Stomach (tissue), 9 donors: ENCODE measurements around the gene MICALL2. TPM values are rescaled to one million over a fixed set of nuclear protein-coding genes. Genes with fewer than 3 reads are reported as not detected.

Source experiments
- DNase-seq, 2 donors: peaks; one replicate each; pipeline versions ENCODE4 v3.0.0 to v3.0.0-alpha.2; 2013 to 2019
- H3K27ac ChIP-seq, 5 donors: fragments of 200-600 bp in 4 of 5; sonication (generic) in 4 of 5; one replicate each; pipeline ENCODE4 v1.5.1; 2013 to 2019; ENCODE audit warnings: mild to moderate bottlenecking in 1 of 5, moderate library complexity in 1 of 5
- H3K27me3 ChIP-seq, 3 donors: fragments of 200-600 bp; sonication (generic); one replicate each; pipeline ENCODE4 v1.5.1; 2017 to 2019; ENCODE audit warnings: mixed run types in 1 of 3
- H3K36me3 ChIP-seq, 4 donors: fragments of 200-600 bp; sonication (generic); 1 replicate in 3 of 4; 2 replicates in 1 of 4; pipeline ENCODE4 v1.5.1; 2016 to 2019
- H3K4me1 ChIP-seq, 4 donors: fragments of 200-600 bp; sonication (generic); one replicate each; pipeline ENCODE4 v1.5.1; 2016 to 2019
- H3K4me3 ChIP-seq, 4 donors: fragments of 200-600 bp; sonication (generic) in 3 of 4; one replicate each; pipeline ENCODE4 v1.5.1; 2016 to 2019; ENCODE audit warnings: mild to moderate bottlenecking in 1 of 4
- H3K9me3 ChIP-seq, 4 donors: fragments of 200-600 bp; sonication (generic); one replicate each; pipeline ENCODE4 v1.5.1; 2016 to 2019
- EP300 ChIP-seq: sonication (generic); formaldehyde crosslinking; IDR thresholded peaks from one replicate; pipeline ENCODE4 v1.6.1; 2017; ENCODE audit warnings: antibody characterized with exemption
- POLR2A ChIP-seq, 4 donors: fragments of 450-650 bp; IDR thresholded peaks; one replicate each; pipeline ENCODE4 v1.6.1; 2016; ENCODE audit warnings: antibody characterized with exemption in 4 of 4, control low read depth in 2 of 4, mild to moderate bottlenecking in 1 of 4, moderate library complexity in 1 of 4
- POLR2AphosphoS5 ChIP-seq, 3 donors: sonication (generic); formaldehyde crosslinking; IDR thresholded peaks; one replicate each; pipeline ENCODE4 v1.6.1; 2016; ENCODE audit warnings: antibody characterized with exemption in 3 of 3
- WGBS, 5 donors: extraction: QIAGEN DNeasy Blood & Tissue Kit in 3 of 5; methylation state at CpG; one replicate each; pipeline versions ENCODE4 v1.1.5 to v1.1.7; 2013 to 2018; 5-methylcytosine and 5-hydroxymethylcytosine counted together
- intact Hi-C: fragments of 100-400 bp; cut with DNase I; formaldehyde crosslinking; loops from one replicate; pipeline ENCODE4 v1.15.1; 2023; ENCODE audit warnings: low total_unique reads
- polyA plus RNA-seq, 3 donors: library from polyadenylated mRNA; stranded (reverse); fragments of 200-250 nt; gene quantifications; one replicate each; pipeline ENCODE4 v1.2.3, GENCODE V29; 2013
- total RNA-seq, 5 donors: library from RNA; depleted of rRNA; stranded (reverse); fragments of >200 nt; gene quantifications; one replicate each; pipeline versions ENCODE4 v1.1.0 to v1.2.3, GENCODE V29; 2014 to 2016
- TF ChIP-seq, protein P1 (sequence below), 7 experiments: fragments of 450-650 bp in 4 of 7; fragments of 200-600 bp in 3 of 7; sonication (generic) in 3 of 7; IDR thresholded peaks; one replicate each; pipeline ENCODE4 v1.5.1; 2016 to 2019; ENCODE audit warnings: antibody characterized with exemption in 7 of 7, control low read depth in 2 of 7, mild to moderate bottlenecking in 1 of 7
- donor health status: healthy with polysubstance abuse.
- donor health status: Bipolar disorder and iron deficiency.
- donor health status: healthy.

MICALL2 gene
- total and polyA plus RNA-seq, 8 donors, result 30.7 to 263 (median 102) TPM

DNA sequence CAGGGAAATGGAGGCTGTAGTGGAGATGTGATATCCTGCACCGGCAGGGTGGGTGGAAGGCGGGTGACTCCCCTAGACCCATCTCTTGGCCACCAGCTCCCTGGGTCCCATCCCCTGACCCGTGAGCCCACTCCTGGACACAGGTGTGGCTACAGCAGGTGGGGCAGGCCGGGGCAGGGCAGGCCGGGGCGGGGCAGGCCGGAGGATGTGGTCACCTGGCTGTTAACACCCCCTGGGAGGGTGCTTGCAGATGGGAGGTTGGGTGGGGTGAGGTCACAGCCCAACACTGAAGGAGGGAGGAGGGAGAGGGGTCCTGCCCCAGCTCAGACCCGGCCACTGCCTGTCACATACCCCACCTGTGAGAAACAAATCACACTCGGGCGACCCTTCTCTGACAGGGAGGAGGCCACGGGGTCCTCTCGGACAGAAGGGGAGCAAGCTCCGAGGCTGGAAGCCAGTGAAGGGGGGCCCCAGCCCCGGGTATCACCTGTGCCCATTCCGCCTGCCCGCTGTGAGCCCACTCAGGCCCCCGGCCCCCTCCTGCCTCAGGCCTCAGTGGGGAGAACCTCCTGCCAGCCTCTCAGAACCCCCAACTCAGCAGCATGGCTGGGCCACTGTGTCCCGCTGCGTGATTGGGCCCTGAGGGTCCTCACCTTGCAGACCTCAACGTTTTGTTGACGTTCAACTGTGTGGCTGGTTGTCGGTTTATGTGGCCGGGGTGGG, 74.0 kb downstream of the MICALL2 start:
- no peak for DNase-seq
- H3K9me3 ChIP-seq, result peaks cover 0 to 5% (median 0%) of the 10 kb centered on the region in 4 donors
- TF ChIP-seq POLR2AphosphoS5 (IDR thresholded peaks at IDR 0.05), result no peak
- TF ChIP-seq POLR2A (IDR thresholded peaks at IDR 0.05), result no peak
- TF ChIP-seq, protein P1, sequence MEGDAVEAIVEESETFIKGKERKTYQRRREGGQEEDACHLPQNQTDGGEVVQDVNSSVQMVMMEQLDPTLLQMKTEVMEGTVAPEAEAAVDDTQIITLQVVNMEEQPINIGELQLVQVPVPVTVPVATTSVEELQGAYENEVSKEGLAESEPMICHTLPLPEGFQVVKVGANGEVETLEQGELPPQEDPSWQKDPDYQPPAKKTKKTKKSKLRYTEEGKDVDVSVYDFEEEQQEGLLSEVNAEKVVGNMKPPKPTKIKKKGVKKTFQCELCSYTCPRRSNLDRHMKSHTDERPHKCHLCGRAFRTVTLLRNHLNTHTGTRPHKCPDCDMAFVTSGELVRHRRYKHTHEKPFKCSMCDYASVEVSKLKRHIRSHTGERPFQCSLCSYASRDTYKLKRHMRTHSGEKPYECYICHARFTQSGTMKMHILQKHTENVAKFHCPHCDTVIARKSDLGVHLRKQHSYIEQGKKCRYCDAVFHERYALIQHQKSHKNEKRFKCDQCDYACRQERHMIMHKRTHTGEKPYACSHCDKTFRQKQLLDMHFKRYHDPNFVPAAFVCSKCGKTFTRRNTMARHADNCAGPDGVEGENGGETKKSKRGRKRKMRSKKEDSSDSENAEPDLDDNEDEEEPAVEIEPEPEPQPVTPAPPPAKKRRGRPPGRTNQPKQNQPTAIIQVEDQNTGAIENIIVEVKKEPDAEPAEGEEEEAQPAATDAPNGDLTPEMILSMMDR (IDR thresholded peaks at IDR 0.05), result no peak
- no peak for TF ChIP-seq EP300
- 49 to 62% (median 50%) methylated on average over 17 to 23 of the region's 23 CpGs for WGBS, 5 donors
- H3K4me1 ChIP-seq, result no peaks in the 10 kb centered on the region
- no peaks in the 10 kb centered on the region for H3K36me3 ChIP-seq
- intact Hi-C loops, result no loop called here
- peaks cover 5 to 92% (median 45%) of the 10 kb centered on the region in 3 donors for H3K27me3 ChIP-seq
- H3K27ac ChIP-seq, result no peak overlapping the region
- H3K4me3 ChIP-seq, result no peak overlapping the region

Other genes with a start within 250 kb of the MICALL2 start
- not detected for gene UNCX, start 226.6 kb downstream of the MICALL2 start, total RNA-seq
- gene UNCX, start 226.6 kb downstream of the MICALL2 start, polyA plus RNA-seq, result not detected
- gene INTS1, start 44.9 kb upstream of the MICALL2 start, total RNA-seq, result 100 to 1,000 TPM in 1 of 5 donors, 10 to 100 TPM in 4; 24.4 to 724 (median 81.7) TPM
- 10 to 100 TPM; 34.2 to 65.4 (median 46.9) TPM for gene INTS1, start 44.9 kb upstream of the MICALL2 start, polyA plus RNA-seq
- 10 to 100 TPM; 17.4 to 56.0 (median 35.4) TPM for gene MAFK, start 71.2 kb upstream of the MICALL2 start, total RNA-seq
- gene MAFK, start 71.2 kb upstream of the MICALL2 start, polyA plus RNA-seq, result 10 to 100 TPM; 15.1 to 44.7 (median 29.5) TPM
- 10 to 100 TPM; 10.6 to 99.4 (median 22.3) TPM for gene TMEM184A, start 96.7 kb upstream of the MICALL2 start, total RNA-seq
- gene TMEM184A, start 96.7 kb upstream of the MICALL2 start, polyA plus RNA-seq, result 10 to 100 TPM in 1 of 3 donors, 1 to 10 TPM in 2; 3.8 to 36.8 (median 9.1) TPM
- gene PSMG3, start 110.6 kb upstream of the MICALL2 start, total RNA-seq, result 10 to 100 TPM in 3 of 5 donors, 1 to 10 TPM in 1, not detected in 1; 4.9 to 33.3 (median 16.3) TPM
- 10 to 100 TPM; 66.9 to 71.5 (median 67.7) TPM for gene PSMG3, start 110.6 kb upstream of the MICALL2 start, polyA plus RNA-seq
- gene ELFN1, start 210.8 kb upstream of the MICALL2 start, total RNA-seq, result 1 to 10 TPM in 1 of 5 donors, under 1 TPM in 3, not detected in 1; 0.43 to 4.3 (median 0.50) TPM
- under 1 TPM; 0.19 to 0.76 (median 0.53) TPM for gene ELFN1, start 210.8 kb upstream of the MICALL2 start, polyA plus RNA-seq